HCT116 (cell line): ENCODE measurements around the gene TFF2. TPM values are rescaled to one million over a fixed set of nuclear protein-coding genes. Genes with fewer than 3 reads are reported as not detected.

ENCODE experiments used
- ATAC-seq: fragments of 200-7000 bp; cut with Tn5 transposase; 2 replicates; pipeline ENCODE4 v1.9.1; 2020; ENCODE audit warnings: mild to moderate bottlenecking, moderate library complexity
- BruUV-seq: library from RNA; stranded (reverse); fragments of 400-500 nt; replicated peaks from 2 replicates; lab custom pipeline; 2021; lab: Mats Ljungman, UMichigan
- CTCF ChIA-PET: fragments of 300-600 bp; sonication (Branson Sonifier 250); formaldehyde crosslinking; loops from one replicate; lab custom pipeline; 2021; ENCODE audit warnings: antibody characterized with exemption; lab: Charles Lee
- POLR2A ChIA-PET: fragments of 300-600, 350-600 bp; sonication (Branson Sonifier 250); formaldehyde crosslinking; loops from one replicate; lab custom pipeline; 2021; ENCODE audit warnings: antibody characterized with exemption; lab: Charles Lee
- RAD21 ChIA-PET, 2 experiments: fragments of 300-600 bp; sonication (Branson Sonifier 250); formaldehyde crosslinking; loops; one replicate each; lab custom pipeline; 2023; ENCODE audit warnings: low total read pairs in 2 of 2; ENCODE audit not compliant: uncharacterized antibody in 2 of 2, unreplicated experiment in 2 of 2, low non-redundant PET in 1 of 2; lab: Charles Lee
- DNase-seq: peaks from one replicate; pipeline ENCODE4 v3.0.0-alpha.2; 2010; ENCODE audit warnings: low read depth, low spot score
- H2AFZ ChIP-seq: fragments of 200-600 bp; shearing (Covaris generic), sonication (generic); 2 replicates; pipeline ENCODE4 v1.6.1; 2017; ENCODE audit warnings: low read depth, mixed run types, mixed read lengths, antibody characterized with exemption, low read length; ENCODE audit not compliant: poor library complexity, severe bottlenecking
- H3K27ac ChIP-seq: 2 replicates; pipeline ENCODE4 v1.5.1; 2012; ENCODE audit warnings: low read depth, low read length
- H3K27me3 ChIP-seq: fragments of 200-600 bp; sonication (generic); 2 replicates; pipeline ENCODE4 v1.6.1; 2016; ENCODE audit warnings: mixed run types, low read length, mixed read lengths; ENCODE audit not compliant: insufficient read depth
- H3K36me3 ChIP-seq, 2 experiments: fragments of 200-500 bp in 1 of 2; fragments of 200-600 bp in 1 of 2; sonication (Bioruptor generic) in 1 of 2; sonication (generic) in 1 of 2; 2 replicates each; pipeline versions ENCODE4 v1.5.1 to v1.6.1; 2014 to 2016; ENCODE audit warnings: low read length in 2 of 2, inconsistent platforms in 1 of 2, mixed read lengths in 1 of 2, mixed run types in 1 of 2; ENCODE audit not compliant: insufficient read depth in 2 of 2, control insufficient read depth in 1 of 2
- H3K4me1 ChIP-seq, 2 experiments: fragments of 200-600 bp in 1 of 2; sonication (generic) in 1 of 2; 2 replicates each; pipeline versions ENCODE4 v1.5.1 to v1.6.1; 2012 to 2017; ENCODE audit warnings: low read length in 2 of 2, inconsistent platforms in 1 of 2, mild to moderate bottlenecking in 1 of 2, mixed read lengths in 1 of 2, mixed run types in 1 of 2, moderate library complexity in 1 of 2; ENCODE audit not compliant: insufficient read depth in 2 of 2, control insufficient read depth in 1 of 2
- H3K4me2 ChIP-seq: fragments of 200-600 bp; sonication (generic); 2 replicates; pipeline ENCODE4 v1.6.1; 2017; ENCODE audit warnings: mixed run types, low read length, mixed read lengths
- H3K4me3 ChIP-seq, 2 experiments: fragments of 200-600 bp in 1 of 2; sonication (generic) in 1 of 2; replicated peaks in 1 of 2; 2 replicates each; pipeline ENCODE4 v1.5.1; 2011 to 2016; ENCODE audit warnings: low read length in 2 of 2, control low read depth in 1 of 2, low read depth in 1 of 2, mild to moderate bottlenecking in 1 of 2, mixed read lengths in 1 of 2, mixed run types in 1 of 2
- H3K79me2 ChIP-seq: fragments of 200-600 bp; sonication (generic); 2 replicates; pipeline ENCODE4 v1.6.1; 2017; ENCODE audit warnings: mild to moderate bottlenecking, mixed run types, low read length, moderate library complexity, mixed read lengths; ENCODE audit not compliant: insufficient read depth
- H3K9ac ChIP-seq: fragments of 200-600 bp; sonication (generic); 2 replicates; pipeline ENCODE4 v1.6.1; 2016; ENCODE audit warnings: low read length, mixed read lengths
- H3K9me2 ChIP-seq: fragments of 200-600 bp; sonication (generic), shearing (Covaris generic); 2 replicates; pipeline ENCODE4 v1.6.1; 2017; ENCODE audit warnings: mixed run types, mild to moderate bottlenecking, moderate library complexity; ENCODE audit not compliant: insufficient read depth
- H3K9me3 ChIP-seq, 2 experiments: fragments of 200-500 bp in 1 of 2; fragments of 200-600 bp in 1 of 2; sonication (Bioruptor generic) in 1 of 2; sonication (generic) in 1 of 2; 2 replicates each; pipeline ENCODE4 v1.6.1; 2014 to 2017; ENCODE audit warnings: low read length in 2 of 2, mixed read lengths in 2 of 2, inconsistent platforms in 1 of 2, low read depth in 1 of 2, mild to moderate bottlenecking in 1 of 2, mixed run types in 1 of 2, moderate library complexity in 1 of 2; ENCODE audit not compliant: control insufficient read depth in 1 of 2, insufficient read depth in 1 of 2
- H4K20me1 ChIP-seq: fragments of 200-600 bp; sonication (generic), shearing (Covaris generic); 2 replicates; pipeline ENCODE4 v1.6.1; 2017; ENCODE audit warnings: mixed run types, mild to moderate bottlenecking, moderate library complexity; ENCODE audit not compliant: insufficient read depth
- CBX3 ChIP-seq: IDR thresholded peaks from 2 replicates; pipeline ENCODE4 v1.6.1; 2012; ENCODE audit warnings: low read depth
- CEBPB ChIP-seq: IDR thresholded peaks from 2 replicates; pipeline ENCODE4 v1.6.1; 2012; ENCODE audit warnings: low read depth
- CTCF ChIP-seq, 3 experiments: fragments of 200-600 bp in 1 of 3; sonication (generic) in 1 of 3; IDR thresholded peaks in 2 of 3; conservative IDR thresholded peaks in 1 of 3; 2 replicates each; pipeline ENCODE4 v1.5.1; 2012 to 2017; ENCODE audit warnings: low read depth in 2 of 3, low read length in 2 of 3, antibody characterized with exemption in 1 of 3, borderline replicate concordance in 1 of 3, control low read depth in 1 of 3, mild to moderate bottlenecking in 1 of 3, mixed read lengths in 1 of 3, mixed run types in 1 of 3, moderate library complexity in 1 of 3; ENCODE audit not compliant: insufficient read depth in 1 of 3
- EGR1 ChIP-seq: IDR thresholded peaks from 2 replicates; pipeline ENCODE4 v1.6.1; 2012; ENCODE audit warnings: low read depth
- ELF1 ChIP-seq: IDR thresholded peaks from 2 replicates; pipeline ENCODE4 v1.6.1; 2012; ENCODE audit warnings: low read depth, borderline replicate concordance
- EZH2 ChIP-seq: fragments of 200-600 bp; sonication (generic); IDR thresholded peaks from 2 replicates; pipeline ENCODE4 v1.6.1; 2017; ENCODE audit warnings: antibody characterized with exemption, mixed run types
- EZH2phosphoT487 ChIP-seq: fragments of 200-600 bp; IDR thresholded peaks from 2 replicates; pipeline ENCODE4 v1.6.1; 2018; ENCODE audit warnings: antibody characterized with exemption, borderline replicate concordance
- FOSL1 ChIP-seq: IDR thresholded peaks from 2 replicates; pipeline ENCODE4 v1.6.1; 2012; ENCODE audit warnings: low read depth
- JUND ChIP-seq: IDR thresholded peaks from 2 replicates; pipeline ENCODE4 v1.6.1; 2012
- MAX ChIP-seq: IDR thresholded peaks from 2 replicates; pipeline ENCODE4 v1.6.1; 2012
- POLR2A ChIP-seq: IDR thresholded peaks from 2 replicates; pipeline ENCODE4 v1.7.0; 2011; ENCODE audit warnings: borderline replicate concordance; ENCODE audit not compliant: insufficient read depth, insufficient read length; ENCODE audit errors: extremely low read depth
- POLR2AphosphoS5 ChIP-seq: IDR thresholded peaks from 2 replicates; pipeline ENCODE4 v1.6.1; 2011; ENCODE audit warnings: mild to moderate bottlenecking, low read depth, low read length, moderate library complexity
- REST ChIP-seq: IDR thresholded peaks from 2 replicates; pipeline ENCODE4 v1.6.1; 2012; ENCODE audit warnings: low read depth
- SIN3A ChIP-seq: IDR thresholded peaks from 2 replicates; pipeline ENCODE4 v1.6.1; 2012; ENCODE audit warnings: low read depth
- SRF ChIP-seq: IDR thresholded peaks from 2 replicates; pipeline ENCODE4 v1.6.1; 2012; ENCODE audit warnings: low read depth
- TCF7L2 ChIP-seq: IDR thresholded peaks from 2 replicates; pipeline ENCODE4 v1.7.0; 2011; ENCODE audit warnings: borderline replicate concordance, inconsistent platforms; ENCODE audit not compliant: insufficient read depth, insufficient read length; ENCODE audit errors: extremely low read depth
- YY1 ChIP-seq: IDR thresholded peaks from 2 replicates; pipeline ENCODE4 v1.6.1; 2011; ENCODE audit warnings: low read length, low read depth, moderate library complexity, mild to moderate bottlenecking; ENCODE audit not compliant: insufficient replicate concordance; ENCODE audit errors: extremely low read depth
- ZBTB33 ChIP-seq: IDR thresholded peaks from 2 replicates; pipeline ENCODE4 v1.6.1; 2011; ENCODE audit warnings: mild to moderate bottlenecking, low read length, moderate library complexity; ENCODE audit not compliant: insufficient replicate concordance; ENCODE audit errors: extremely low read depth
- ZFX ChIP-seq: fragments of 450-650 bp; IDR thresholded peaks from 2 replicates; pipeline ENCODE4 v1.6.1; 2017
- intact Hi-C: fragments of 100-400 bp; cut with micrococcal nuclease; formaldehyde crosslinking; loops from 2 replicates; pipeline ENCODE4 v1.10.0; 2022
- total RNA-seq: library from RNA; stranded (reverse); gene quantifications from one replicate; pipeline ENCODE4 v1.2.1, GENCODE V29; 2021; ENCODE audit not compliant: unreplicated experiment

Gene TFF2
- total RNA-seq, 1 experiment from 2014 or later, result not detected

GRCh38 chr21:42343556-42343955, 7.2 kb downstream of the TFF2 start:
- POLR2A ChIA-PET, result no interaction called here
- ATAC-seq (no peak), DNase-seq (no peak)
- intact Hi-C loops, result no loop called here
- Histone ChIP-seq H4K20me1 (no peaks in the 10 kb centered on the region), H3K36me3 (no peaks in the 10 kb centered on the region), H3K9me3 (no peaks in the 10 kb centered on the region), H3K9ac (no peak overlapping the region), H3K27me3 (no peaks in the 10 kb centered on the region), H2AFZ (no peak overlapping the region), H3K9me2 (no peaks in the 10 kb centered on the region), H3K79me2 (no peaks in the 10 kb centered on the region), H3K27ac (no peak overlapping the region), H3K4me1 (no peaks in the 10 kb centered on the region), H3K4me3 (no peak overlapping the region), H3K4me2 (no peak overlapping the region)
- TF ChIP-seq SRF (no peak), POLR2AphosphoS5 (no peak), EZH2 (no peak), CBX3 (no peak), ZFX (no peak), CEBPB (no peak), EZH2phosphoT487 (no peak), REST (no peak), ZBTB33 (no peak), JUND (no peak), POLR2A (no peak), SIN3A (no peak), MAX (no peak), YY1 (no peak), EGR1 (no peak), CTCF (IDR thresholded peaks at IDR 0.05 in 2 of 3, conservative IDR thresholded peaks at IDR 0.05 in 1 of 3; ENCODE audit: borderline replicate concordance in 1 of 3, insufficient read depth in 1 of 3, low read depth in 2 of 3, low read length in 2 of 3) (no peak), ELF1 (no peak), TCF7L2 (no peak), FOSL1 (no peak)
- RAD21 ChIA-PET, result no interaction called here
- BruUV-seq, result no TSS peak
- CTCF ChIA-PET, result no interaction called here
